Tibial nerve (tissue), 4 donors: ENCODE measurements around the gene SKOR1.

Experiments
- CTCF ChIP-seq, 5 experiments: fragments of 200-600 bp in 3 of 5; fragments of 450-650 bp in 2 of 5; sonication (generic) in 3 of 5; IDR thresholded peaks; one replicate each; pipeline ENCODE4 v1.5.1; 2016 to 2019; ENCODE audit warnings: antibody characterized with exemption in 5 of 5, mild to moderate bottlenecking in 3 of 5, moderate library complexity in 2 of 5
- EP300 ChIP-seq, 2 donors: sonication (generic); formaldehyde crosslinking; IDR thresholded peaks; one replicate each; pipeline ENCODE4 v1.6.1; 2017; ENCODE audit warnings: antibody characterized with exemption in 2 of 2, mild to moderate bottlenecking in 1 of 2
- POLR2A ChIP-seq, 2 donors: fragments of 450-650 bp; IDR thresholded peaks; one replicate each; pipeline ENCODE4 v1.6.1; 2017; ENCODE audit warnings: antibody characterized with exemption in 2 of 2, mild to moderate bottlenecking in 2 of 2, moderate library complexity in 2 of 2

GRCh38 chr15:67873777-67874176 is 48.5 kb downstream of the SKOR1 start:
- no peak for TF ChIP-seq CTCF (IDR thresholded peaks at IDR 0.05)
- no peak for TF ChIP-seq POLR2A (IDR thresholded peaks at IDR 0.05)
- TF ChIP-seq EP300 (IDR thresholded peaks at IDR 0.05): no peak
